HK-2 (cell line): ENCODE results near the gene CRYAA.
"Not testable (repeated sequence)": the region's sequence is repeated elsewhere in the genome, so short reads cannot be mapped to it uniquely, and the experiment has no call there.

ENCODE experiments used
- DNase-seq: peaks from one replicate; pipeline ENCODE4 v3.0.0-alpha.2; 2018; ENCODE audit not compliant: unreplicated experiment

Gene CRYAA

DNA sequence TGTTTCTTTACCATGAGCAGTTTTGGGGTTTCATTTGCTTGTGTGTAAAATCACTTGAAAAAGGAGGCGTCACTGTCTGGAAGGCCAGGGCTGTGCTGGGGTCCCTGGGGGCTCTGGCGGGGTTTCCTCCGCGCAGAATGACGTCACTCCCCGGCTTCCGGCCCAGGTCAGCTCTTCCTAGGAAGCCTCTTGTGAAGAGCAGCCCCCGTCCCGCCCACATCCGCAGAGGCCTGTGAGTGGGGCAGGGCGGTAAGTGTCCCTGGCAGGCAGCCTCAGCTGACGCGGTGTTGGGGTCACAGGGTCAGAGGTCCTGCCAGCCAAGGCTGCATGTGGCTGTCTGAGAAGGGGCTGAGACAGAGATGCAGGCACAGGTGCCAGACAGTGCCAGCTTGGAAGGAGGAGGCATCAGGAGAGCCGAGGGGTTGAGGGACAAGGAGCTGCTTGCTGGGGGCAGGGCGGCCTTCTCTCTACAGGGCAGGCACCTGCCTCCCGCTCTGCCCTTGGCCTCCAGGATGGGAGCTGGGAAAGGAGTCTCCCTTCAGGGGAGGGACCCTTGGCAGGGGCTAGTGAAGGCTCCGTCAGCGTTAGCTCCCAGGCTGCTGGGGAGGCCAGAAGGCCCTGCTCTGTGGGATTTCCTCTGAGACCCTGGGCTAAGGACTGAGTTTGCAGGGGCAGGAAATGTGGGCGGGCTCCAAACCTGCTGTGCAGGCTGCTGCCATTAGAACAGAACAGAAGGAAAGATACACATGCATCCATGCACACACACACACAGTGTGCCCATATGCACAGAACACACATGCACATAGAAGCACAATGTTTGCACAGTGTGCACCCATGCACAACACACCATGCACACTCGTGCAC is 8.5 kb downstream of the CRYAA start:
- DNase-seq = not testable (repeated sequence)

GRCh38 chr21:43178175-43178826 is 9.5 kb downstream of the CRYAA start:
- not testable (repeated sequence) for DNase-seq

- DNase-seq = not testable (repeated sequence)
Observed at GRCh38 chr21:43181033-43181432, 12.2 kb downstream of the CRYAA start.

- not testable (repeated sequence) for DNase-seq
Observed at GRCh38 chr21:43187268-43187667, 18.5 kb downstream of the CRYAA start.

GRCh38 chr21:43187715-43188114 is 18.9 kb downstream of the CRYAA start:
- no peak for DNase-seq

DNA sequence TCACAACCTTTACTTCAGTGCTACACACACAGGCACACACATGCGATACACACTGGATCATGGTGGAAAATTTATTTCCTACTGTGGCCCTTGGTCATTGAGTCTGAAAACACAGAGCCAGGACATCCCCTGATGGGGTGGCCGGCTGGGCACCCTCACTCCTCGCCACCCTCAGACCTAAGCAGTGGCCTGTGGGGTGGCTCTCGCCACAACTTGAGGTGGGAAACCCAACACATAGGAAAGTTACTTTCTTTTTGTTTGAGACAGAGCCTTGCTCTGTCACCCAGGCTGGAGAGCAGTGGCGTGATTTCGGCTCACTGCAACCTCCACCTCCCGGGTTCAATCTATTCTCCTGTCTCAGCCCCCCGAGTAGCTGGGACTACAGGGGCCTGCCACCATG is 19.4 kb downstream of the CRYAA start:
- no peak for DNase-seq

- no peak for DNase-seq
Observed at GRCh38 chr21:43188592-43189210, 19.9 kb downstream of the CRYAA start.

DNA sequence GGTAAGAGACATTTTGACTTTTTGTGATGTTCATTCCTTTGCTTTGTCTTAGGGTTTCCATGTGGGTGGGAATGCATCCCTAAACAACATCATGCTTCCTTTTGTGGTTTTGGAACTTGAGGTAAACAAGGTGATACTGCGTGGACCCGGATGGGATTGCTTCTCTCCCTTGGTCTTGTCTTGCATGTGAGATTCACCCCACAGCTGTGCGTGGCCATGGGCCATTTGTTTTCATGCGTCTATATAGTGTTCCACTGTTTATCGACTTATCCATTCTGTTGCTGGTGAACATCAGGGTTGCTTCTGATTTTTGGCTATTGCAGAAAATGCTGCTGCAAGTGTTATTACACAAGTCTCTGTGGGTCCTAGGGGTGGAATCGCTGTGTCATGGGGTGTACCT is 21.1 kb downstream of the CRYAA start:
- no peak for DNase-seq

GRCh38 chr21:43190544-43190943 is 21.7 kb downstream of the CRYAA start:
- DNase-seq = no peak

DNA sequence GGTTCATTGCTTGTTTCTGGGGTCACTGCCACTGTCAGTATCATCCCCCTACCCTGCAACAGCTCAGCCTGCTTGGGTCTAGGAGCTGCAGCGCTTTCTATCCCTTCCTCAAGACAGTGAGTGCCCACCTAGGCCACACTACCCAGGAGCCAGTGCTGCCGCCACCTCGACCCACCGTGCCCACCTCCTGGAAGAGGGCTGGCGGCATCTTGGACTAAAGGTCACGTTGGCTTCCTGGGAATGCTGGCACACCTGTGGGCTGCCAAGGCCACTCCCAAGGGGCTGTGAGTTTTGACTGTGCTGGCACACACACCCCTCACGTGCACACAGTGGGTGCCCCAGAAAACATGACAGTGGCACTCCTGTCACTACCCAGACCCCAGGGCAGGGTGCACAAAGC is 22.1 kb downstream of the CRYAA start:
- DNase-seq = no peak

DNA sequence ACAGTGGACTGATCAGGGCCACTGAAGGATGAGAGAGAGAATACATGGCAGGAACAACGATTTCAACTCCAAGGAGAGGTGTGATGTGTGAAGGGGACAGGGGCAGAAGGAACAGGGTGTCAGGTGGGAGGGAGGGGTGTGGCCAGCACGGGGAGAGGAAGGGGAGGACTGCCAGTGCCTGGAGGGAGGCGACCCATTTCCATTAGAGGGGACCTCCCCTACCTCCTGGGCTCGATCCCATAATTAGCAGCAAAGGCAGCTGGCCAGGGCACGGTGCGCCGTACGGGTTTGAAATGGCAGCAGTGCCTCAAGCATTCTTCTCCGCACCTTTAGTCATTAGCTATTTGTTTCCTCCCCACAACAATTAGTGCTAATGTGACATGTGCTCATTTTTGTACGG is 22.7 kb downstream of the CRYAA start:
- no peak for DNase-seq

DNA sequence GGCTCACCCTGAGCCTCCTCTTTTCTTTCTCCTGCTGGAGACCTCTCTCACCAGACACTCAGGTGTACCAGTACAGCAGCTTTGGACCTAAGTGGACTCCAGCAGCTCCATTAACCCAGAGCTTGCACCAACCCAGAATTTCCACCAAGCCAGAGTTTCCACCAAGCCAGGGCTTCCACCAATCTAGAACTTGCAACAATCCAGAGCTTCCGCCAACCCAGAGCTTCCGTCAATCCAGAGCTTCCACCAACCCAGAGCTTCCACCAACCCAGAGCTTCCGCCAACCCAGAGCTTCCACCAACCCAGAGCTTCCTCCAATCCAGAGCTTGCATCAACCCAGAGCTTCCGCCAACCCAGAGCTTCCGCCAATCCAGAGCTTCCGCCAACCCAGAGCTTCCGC is 23.2 kb downstream of the CRYAA start:
- no peak for DNase-seq

DNA sequence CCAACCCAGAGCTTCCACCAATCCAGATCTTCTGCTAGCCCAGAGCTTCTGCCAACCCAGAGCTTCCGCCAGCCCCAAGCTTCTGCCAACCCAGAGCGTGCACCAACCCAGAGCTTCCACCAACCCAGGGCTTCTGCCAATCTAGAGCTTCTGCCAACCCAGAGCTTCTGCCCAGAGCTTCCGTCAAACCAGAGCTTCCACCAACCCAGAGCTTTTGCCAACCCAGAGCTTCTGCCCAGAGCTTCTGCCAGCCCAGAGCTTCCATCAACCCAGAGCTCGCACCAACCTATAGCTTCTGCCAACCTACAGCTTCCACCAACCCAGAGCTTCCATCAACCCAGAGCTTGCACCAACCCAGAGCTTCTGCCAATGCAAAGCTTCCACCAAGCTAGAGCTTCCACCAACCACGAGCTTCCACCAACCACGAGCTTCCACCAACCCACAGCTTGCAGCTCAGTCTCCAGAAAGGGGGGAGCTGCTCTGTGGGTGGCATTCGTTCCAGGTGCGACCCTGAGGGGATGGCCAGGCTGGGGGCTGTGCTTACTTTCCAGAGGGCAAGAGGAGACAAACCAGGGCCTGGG is 23.8 kb downstream of the CRYAA start:
- no peak for DNase-seq

GRCh38 chr21:43193088-43193650 is 24.4 kb downstream of the CRYAA start:
- no peak for DNase-seq

GRCh38 chr21:43193651-43194302 is 25.0 kb downstream of the CRYAA start:
- DNase-seq = peak; percentile 67

DNA sequence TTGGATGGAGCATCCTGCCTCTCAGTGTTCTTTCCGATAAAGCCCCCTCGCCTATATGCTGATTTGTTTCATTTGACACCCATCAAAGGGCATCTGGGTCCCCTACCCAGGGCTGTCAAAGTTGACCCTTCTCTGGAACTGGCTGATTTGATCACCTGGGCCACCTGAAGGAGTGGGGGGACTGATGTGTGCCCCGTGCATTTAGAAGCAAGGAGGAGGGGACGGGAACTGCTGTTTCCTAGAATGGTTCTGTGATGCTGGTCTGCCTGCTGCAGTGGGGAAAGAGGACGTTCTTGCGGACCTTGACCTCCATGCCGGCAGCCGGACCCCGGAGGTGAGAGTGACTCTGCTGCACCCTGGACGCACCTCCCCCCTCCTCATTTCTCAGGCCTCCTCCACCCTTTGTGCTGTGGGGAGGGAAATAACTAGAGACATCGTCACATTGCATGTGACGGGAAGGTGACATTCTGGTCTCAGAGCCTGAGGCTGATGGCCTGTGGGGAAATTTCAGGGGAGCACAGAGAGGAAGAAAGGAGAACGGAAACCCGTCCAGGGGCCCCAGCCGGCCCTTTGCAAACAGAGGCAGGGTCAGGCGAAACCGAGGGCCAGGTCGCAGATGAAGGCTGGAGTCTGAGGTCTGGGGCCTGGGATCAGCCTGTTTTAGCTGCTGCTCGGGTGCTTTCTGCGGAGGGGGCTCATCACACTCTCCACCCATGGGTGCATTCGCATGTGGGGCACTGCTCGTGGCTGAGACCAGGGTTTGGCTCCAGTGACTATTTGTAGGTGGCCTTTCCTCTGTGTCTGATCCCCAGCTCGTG is 25.7 kb downstream of the CRYAA start:
- DNase-seq = no peak

- DNase-seq = no peak
Observed at GRCh38 chr21:43195121-43196021, 26.6 kb downstream of the CRYAA start.

DNA sequence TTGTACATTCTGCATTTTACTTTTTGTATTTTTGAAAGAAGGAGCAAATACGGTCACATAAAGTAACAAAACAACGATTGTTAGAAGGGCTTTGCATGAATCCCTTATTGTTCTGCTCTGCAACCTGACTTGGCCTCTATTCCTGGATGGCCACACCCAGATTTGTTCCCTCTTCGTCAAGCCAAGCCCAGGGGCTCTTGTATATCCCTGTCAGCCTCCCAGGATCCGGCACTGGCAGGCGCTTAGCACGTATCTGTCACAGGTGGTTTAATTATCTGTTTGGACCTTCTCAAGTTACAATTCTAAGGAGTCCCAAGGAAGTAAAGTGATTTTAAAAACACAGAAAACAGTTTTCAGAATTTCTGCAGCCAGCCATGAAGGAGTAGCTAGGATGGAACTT is 28.0 kb downstream of the CRYAA start:
- no peak for DNase-seq

DNA sequence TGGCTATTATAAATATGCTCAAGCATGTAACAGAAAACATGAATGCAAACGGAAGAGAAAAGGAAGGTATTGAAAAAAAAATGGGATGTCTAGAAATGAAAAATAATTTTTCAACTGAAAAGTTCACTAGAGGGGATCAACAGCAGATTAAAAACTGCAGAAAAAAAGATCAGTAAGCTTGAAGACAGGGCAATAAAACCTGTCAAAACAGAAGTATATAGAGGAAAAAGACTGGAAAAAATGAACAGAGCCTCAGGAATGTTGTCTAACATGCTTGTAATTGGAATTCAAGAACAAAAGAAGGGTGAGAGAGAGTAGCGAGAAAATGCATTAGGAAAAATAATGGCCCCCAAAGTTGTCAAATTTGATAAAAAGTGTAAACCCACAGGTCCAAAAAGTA is 29.6 kb downstream of the CRYAA start:
- no peak for DNase-seq

GRCh38 chr21:43201491-43201890 is 32.7 kb downstream of the CRYAA start:
- DNase-seq = no peak
